HG03060 (cell line): ENCODE data around the gene IGFN1.

ENCODE experiments used
- ATAC-seq: cut with Tn5 transposase; IDR thresholded peaks from one replicate; pipeline ENCODE4 v1.9.1; 2021; ENCODE audit warnings: low read depth, moderate number of reproducible peaks; ENCODE audit not compliant: unreplicated experiment

The IGFN1 gene

DNA sequence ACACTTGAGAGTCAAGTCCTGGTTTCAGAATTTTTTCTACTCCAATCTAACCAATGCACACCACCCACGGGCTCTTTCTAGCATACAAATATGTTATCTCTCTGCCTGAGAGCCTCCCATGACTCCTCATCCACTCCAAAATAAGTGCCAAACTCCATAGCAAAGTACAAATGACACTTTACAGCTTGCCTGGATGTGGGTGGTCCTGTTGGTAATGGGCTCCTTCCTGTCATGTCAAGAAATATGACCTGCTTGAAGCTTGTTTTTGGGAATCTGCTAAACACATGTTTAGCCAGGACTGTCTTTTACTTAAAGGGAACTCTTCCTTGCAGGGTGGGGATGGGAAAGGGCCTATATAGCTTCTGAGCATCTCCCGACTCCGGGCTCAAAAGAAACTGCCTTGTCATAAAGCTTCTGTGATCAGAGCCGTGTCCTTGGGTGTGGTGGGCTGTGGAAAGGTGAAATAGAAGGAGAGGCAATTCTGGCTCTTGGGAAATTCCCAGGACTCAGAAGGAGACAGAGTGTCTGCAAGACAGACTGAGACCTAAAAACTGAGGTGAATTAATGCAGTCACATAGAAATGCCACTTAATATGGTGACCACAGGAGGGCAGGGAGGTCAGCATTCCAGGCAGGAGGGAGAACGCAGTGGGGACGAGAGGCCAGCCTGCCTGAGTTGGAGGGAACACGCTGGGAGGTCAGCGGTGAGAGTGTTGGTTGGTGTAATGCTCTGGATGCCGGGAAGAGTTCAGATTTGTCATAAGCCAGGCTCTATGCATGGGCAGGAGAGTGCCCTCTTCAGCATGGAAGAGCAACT, 6.1 kb upstream of the IGFN1 start:
- ATAC-seq: no peak

DNA sequence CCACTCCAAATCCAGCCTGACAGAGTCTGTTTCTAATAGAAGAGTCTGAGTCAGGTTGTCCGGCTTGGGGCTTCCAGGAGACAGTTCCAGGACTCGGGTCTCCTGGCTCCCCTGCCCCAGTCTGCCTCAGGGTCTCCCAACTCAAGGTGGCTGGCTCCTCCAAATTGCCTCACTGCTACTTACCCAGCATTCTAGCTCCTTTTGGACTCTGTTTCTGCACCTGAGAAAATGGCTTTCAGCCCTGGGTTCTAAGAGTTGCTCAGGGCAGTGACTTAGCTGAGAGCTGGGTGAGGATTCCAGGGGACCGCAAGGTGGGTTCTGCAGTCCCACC, 5.5 kb upstream of the IGFN1 start:
- no peak for ATAC-seq

DNA sequence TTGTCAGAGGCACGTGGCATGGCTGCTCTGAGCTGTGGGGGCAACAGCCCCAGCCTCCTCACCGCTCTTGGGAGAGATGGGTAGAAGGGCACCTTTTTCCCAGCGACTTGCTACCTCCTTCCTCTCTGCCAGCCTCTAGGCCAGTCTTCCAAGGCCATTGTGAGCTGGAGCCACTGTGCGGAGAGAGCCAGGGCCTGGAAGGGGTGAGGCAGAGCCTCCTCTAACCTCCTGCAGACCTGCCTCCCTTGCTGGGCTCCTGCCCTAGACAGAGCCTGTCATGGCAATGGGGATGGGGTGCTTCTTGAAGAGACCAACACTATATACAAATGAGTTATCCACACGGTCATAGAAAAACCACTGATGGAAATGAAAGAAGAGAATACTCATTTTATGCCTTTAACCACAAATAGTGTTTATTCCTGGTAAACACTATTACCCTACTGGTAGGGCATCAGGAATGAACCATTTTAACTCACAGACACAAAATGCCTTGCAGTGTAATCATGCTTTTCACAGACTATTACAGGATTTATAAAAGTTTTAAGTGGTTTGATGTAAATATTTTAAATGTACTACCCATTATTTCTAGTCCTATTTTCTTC, 5.0 kb upstream of the IGFN1 start:
- ATAC-seq: no peak

DNA sequence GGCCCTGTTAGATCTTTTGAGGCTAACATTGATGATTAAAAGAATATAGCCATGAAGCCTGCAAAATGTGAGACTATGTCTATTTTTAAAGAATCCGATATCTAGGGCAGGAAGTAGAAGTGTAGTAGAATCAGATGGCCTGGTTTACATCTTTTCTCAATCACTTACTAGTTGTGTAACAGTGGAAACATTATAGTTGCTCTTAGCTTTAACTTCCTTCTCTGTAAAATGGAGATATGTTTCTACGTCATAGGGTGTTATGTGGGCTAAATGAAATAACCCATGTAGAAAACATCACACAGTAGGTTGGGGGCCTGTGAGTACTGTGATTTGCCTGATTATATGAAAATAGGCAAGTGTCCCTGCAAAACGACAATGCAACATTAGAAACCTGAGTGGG, 4.4 kb upstream of the IGFN1 start:
- ATAC-seq: no peak

DNA sequence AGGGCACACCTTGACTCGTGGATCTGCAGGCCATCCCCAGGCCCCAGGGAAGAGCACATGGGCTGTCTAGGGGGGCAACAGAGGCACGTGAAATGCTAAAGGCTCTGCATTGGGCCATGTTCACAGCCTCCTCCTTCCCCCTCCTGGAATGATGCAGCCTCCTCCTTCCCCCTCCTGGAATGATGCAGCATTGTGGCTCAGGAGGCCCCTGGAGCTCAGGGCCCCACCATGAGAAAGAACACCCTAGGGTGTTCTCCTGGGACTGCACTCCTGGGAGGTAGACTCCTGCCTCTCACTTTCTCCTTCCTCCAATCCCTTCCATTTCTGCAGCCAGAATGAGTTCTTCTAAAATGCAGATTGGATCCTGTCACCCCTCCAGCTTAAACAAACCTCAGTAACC, 1.5 kb upstream of the IGFN1 start:
- ATAC-seq: no peak

DNA sequence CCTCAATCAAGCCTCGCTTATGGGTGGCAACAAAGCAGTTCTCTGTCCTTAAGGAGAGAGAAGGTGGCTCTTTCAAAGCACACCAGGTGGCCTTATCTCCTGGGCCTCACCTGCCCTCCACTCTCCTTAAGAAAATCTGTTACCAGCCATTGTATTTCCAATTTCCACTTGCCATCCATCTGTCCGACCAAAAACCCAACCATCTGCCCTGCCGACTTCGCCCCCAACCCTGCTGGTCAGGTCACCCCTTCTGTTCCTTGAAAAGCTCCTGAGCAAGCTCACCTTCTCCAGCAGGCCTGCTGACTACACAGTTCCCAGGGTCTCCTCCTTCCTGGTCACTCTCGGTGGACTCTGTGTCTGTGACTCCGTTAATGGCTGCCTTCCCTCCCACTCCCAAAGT, 619 bp upstream of the IGFN1 start:
- no peak for ATAC-seq

DNA sequence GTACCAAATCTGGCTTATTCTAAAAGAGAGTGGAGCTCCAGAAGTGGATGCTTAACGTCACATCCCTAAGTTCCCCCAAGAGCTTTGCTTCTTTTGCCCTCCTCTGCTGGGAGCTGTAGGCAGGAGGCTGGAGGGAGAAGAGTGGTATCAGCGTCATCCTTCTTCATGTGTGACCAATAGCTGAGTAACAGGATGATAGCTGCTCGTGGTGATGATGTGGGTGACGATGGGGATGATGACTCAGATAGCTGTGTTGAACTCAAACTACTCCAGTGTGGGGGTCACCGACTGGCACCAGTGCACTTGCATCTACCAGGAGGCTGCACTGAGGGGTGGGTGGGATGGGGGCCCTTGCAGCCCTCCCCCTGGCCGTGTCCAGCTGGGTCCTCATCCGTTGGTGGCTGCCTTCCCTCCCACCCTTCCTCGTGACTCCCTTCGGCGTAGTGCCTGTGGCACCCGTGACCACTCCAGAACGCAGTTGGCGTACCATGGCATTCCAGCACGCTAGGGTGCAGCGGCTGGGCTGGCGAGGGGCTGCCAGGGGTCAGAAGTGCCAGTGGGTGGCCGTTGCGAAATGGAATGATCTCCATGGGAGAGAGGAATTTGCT, 1.1 kb downstream of the IGFN1 start:
- ATAC-seq: no peak

DNA sequence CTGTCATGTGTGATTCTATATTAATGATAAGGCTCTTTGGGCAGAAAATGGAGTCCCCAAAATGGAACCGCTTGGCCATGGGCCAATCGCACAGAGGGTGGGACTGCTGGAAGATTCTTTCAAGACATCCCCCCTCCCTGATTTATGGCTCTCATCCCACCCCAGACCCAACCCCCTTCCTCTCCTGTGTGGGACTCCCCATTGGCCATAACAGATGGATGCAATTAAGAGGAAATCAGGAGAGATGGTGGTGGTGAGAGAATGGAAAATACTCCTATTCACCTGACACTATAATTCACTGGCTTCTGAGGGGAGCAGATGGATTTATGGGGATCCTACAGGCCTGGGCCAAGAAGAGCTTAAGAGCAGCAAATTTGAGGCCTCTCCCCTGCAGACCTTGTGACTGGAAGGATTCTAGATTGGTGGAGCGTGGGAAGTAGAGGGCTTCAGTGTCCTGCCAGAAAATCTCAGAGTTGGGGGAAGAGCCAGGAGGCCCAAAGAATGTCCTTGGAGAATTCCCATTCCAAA, 1.7 kb downstream of the IGFN1 start:
- no peak for ATAC-seq

DNA sequence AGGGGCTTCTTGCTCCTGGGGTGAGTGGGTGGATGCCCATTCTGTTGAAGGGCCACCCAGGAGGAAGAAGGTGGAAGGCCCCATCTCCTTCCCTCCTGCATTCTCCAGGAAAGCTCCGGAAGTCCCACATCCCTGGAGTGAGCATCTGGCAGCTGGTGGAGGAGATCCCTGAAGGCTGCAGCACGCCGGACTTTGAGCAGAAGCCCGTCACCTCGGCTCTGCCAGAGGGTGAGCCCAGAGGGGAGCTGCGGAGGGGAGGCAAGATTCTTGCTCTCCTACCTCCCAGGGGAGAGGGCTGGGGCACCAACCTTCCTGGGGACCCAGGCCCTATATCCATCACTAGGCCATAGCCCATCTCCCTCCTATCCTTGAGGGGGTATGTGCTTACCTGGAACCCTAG, 3.4 kb downstream of the IGFN1 start:
- no peak for ATAC-seq

DNA sequence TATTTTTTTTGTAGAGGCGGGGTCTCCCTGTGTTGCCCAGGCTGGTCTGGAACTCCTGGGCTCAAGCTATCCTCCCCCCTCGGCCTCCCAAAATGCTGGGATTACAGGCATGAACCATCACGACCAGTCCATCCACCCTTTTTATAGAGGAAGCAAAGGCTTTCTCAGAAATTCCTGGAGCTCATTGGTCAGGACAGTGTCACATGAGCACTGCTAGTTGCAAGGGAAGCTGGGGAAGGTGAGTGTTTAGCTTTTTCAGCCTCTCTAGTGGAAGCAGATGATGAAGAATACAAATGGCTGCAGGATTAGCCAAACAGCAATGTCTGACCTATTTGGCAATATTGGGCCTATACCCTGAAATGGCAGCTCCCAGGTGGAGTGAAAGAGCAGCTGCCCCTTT, 8.0 kb downstream of the IGFN1 start:
- ATAC-seq: no peak

DNA sequence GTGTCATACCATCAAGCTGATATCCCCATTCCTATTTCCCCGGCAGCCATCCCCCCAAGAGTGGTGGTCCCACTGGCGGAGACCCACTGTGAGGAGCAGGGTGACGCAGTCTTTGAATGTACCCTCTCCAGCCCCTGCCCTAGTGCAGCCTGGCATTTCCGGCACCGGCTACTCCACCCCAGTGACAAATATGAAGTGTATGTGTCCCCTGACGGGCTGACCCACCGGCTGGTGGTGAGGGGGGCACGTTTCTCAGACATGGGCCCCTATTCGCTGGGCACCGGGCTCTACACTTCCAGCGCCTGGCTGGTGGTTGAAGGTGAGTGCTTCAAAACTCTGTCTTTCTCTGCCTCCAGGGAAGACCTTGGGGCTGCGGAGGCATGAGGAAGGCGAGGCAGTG, 14.4 kb downstream of the IGFN1 start:
- ATAC-seq: no peak

DNA sequence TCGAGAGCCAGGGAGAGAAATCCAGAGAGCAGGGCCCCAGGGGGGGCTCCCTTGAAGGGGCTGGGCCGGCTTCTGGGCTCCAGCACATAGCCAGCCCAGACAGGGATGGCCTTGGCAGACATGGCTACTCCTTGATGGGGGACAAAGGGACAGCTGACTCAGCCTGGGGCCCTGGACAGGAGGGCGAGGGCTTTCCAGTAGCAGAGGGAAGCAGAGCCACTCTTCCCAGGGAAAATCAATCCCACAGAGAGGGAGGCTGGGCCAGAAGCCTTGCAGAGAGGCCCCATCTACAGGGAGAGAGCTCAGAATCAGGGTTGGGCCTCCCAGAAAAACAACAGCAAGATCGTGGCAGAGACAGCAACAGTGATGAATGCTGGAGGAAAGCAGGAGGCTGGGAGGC, 15.6 kb downstream of the IGFN1 start:
- ATAC-seq: no peak

DNA sequence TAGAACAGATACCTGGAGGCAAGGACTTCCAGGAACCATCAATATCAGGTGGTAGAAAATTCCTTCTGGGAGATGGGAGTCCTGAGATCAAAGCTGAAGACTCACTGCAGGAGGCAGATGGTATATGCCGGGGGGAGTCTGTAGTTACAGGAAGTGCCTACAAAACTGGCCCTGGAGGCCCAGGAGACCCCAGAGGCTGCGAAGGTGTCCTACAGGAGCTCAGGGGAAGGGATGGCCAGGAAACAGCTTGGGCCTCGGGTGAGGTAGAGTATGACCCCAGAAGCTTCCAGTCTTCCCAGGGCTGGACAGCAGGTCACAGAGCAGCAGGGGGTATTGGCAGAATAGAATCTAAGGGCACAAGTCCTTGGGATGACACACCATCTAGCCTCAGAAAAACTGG, 16.4 kb downstream of the IGFN1 start:
- no peak for ATAC-seq

DNA sequence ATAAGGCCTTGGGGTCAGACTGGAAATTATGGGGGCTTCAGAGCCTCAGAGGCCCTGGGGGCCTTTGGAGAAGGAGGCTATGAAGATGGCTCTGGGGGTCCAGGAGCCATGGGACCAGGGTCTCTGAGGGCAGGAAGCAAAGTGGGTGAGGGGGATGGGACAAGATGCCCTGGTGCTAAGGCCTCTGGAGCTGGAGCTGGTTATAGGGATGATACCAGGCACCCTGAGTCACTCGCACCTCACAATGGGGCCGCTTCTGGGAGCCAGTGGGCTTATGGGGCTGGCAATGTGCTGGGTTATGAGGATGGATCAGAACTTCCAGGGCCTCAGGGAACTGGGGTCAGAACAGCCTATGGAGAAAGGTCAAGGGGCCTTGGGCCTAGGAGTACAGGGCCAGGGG, 17.6 kb downstream of the IGFN1 start:
- ATAC-seq: no peak

DNA sequence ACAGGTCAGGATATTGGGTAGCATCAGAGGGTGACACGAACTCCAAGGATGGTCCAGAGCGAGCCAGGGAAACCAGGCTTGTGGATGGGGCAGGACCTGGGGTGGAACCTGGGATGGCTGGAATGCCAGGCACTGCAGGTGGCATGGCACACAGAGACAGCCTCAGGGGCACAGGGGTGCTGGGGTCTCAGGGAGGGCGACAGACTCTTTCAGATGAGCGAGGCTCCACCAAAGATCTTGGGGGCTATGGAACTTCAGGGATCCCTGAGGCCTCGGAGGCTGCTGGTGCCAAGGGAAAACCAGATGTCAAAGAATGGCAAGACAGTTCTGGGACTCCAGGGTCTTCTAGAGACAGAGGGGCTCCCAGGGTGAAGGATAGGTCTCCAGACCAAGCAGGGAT, 21.4 kb downstream of the IGFN1 start:
- ATAC-seq: no peak

DNA sequence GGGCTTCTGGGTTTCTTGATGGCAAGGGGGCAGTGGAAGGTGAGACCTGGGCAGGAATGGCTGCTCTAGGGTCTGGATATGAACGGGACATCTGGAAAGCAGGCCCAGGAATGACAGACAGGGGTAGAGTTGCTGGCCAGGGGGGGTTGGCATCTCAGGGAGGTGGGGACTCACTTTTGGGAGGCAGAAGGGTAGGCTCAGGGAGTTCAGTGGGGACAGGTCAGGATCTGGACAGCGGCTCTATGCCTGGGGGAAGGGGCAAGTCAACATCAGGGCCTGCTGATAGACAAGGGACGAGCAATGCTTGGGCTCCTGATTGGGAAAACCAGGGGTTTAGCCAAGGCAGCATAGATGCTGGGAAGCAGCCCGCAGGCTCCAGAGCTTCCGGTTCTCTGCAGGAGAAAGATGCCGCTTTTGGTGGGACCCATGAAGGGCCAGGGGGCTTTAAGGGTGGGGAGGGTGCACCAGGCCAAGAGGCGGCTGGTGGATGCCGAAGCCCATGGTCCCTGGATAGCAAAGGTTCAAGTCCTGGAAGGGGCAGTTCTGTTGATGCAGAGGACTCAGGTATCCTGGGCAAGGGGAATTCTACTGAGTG, 21.9 kb downstream of the IGFN1 start:
- ATAC-seq: no peak

DNA sequence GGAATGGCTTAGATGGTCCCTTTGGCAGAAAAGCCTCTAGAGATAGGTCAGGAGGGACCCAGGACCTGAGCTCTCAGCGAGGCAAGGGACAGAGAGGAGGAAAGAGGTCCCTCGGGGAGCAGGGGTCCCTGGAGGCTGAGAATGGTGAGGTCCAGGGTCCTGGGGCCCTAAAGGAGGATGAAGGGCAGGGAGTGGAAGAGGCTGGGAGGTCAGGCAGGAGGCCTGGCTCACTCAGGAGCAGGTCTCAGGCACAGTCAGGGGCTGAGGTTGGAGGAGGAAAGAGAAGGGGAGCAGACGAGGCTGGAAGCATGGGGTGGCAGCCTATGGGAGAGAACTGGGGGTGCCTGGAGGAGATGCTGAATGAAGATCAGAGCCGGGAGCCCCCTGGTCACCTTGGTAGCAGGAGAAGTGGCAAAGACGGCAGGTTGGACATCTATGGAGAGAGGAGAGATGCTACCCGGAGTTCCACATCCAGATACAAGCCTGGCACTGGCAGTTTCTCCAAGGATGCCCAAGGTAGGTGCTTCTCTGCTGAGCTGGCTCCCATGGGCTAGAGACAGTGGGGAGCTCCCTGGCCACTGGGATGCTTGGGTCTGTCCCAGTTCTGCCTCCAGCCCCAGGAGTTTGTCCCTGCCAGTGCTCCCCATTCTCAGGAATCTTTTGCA, 22.6 kb downstream of the IGFN1 start:
- no peak for ATAC-seq

DNA sequence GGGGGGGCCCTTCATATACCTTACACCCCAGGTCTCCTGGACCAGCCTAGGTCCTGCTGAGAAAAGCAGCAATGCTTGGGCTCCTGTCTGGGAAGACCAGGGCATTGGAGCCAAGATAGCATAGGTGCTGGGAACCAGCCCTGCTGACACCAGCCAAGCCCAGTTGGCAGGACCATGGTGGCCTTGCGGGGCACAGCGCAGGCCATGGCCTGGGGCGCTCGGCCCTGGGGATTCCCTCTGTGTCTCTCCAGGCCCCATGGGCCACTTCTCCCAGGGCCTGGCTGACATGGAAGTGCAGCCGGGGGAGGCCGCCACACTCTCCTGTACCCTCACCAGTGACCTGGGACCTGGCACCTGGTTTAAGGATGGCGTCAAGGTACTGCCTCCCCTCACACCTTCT, 23.3 kb downstream of the IGFN1 start:
- ATAC-seq: no peak

DNA sequence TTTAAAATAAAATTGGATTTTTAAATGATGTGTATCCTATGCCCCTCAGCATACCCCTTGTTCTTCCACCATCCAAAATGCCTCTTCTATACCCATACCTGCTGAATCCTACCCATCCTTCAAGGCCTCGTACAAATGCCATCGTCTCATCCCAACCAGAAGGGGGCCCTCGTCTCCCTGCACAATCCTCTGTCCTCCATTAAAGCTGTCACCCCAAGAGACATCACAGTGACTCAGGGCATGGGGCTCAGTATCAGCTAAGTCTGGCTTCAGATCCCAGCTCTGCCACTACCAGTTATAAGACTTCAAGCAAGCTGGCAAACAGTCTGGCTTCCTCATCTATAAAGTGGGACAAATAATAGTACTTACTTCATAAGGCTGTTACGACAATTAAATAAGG, 23.8 kb downstream of the IGFN1 start:
- ATAC-seq: no peak

DNA sequence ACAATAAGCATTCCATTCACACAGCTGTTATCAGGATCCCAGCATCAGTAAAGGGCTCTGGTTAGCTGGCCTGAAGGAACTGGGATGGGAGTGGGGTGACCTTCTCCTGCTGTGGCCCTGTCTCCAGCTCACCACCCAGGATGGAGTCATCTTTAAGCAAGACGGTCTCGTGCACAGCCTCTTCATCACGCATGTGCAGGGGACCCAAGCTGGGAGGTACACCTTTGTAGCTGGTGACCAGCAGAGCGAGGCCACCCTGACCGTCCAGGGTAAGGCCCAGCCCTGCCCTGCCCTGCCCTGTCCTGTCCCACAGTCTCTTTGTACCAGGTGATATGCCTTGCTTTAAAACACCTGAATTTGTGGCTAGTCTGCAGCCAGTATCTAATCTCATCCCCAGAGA, 24.3 kb downstream of the IGFN1 start:
- no peak for ATAC-seq
